HEK293 (cell line): ENCODE measurements around the gene STAM2.

Experiments
- CTCF ChIP-seq: fragments of 450-650 bp; formaldehyde crosslinking; IDR thresholded peaks from 2 replicates; pipeline ENCODE4 v1.5.1; 2016; ENCODE audit warnings: missing biosample characterization, missing genetic modification characterization
- KLF10 ChIP-seq: fragments of 450-650 bp; IDR thresholded peaks from 2 replicates; pipeline ENCODE4 v1.5.1; 2018; ENCODE audit warnings: missing biosample characterization, mild to moderate bottlenecking, missing genetic modification characterization
- KLF17 ChIP-seq: fragments of 450-650 bp; formaldehyde crosslinking; IDR thresholded peaks from 2 replicates; pipeline ENCODE4 v1.5.1; 2016; ENCODE audit warnings: missing biosample characterization, missing genetic modification characterization
- MEIS1 ChIP-seq: sonication (generic); formaldehyde crosslinking; IDR thresholded peaks from 2 replicates; pipeline ENCODE4 v1.8.1; 2022; ENCODE audit warnings: missing genetic modification reagents, mild to moderate bottlenecking, borderline replicate concordance
- REPIN1 ChIP-seq: fragments of 450-650 bp; formaldehyde crosslinking; IDR thresholded peaks from 2 replicates; pipeline ENCODE4 v1.5.1; 2017; ENCODE audit warnings: missing biosample characterization, missing genetic modification characterization, low read depth
- ZBTB1 ChIP-seq: fragments of 450-650 bp; formaldehyde crosslinking; IDR thresholded peaks from 2 replicates; pipeline ENCODE4 v1.5.1; 2016; ENCODE audit warnings: missing biosample characterization, missing genetic modification characterization
- ZBTB20 ChIP-seq: fragments of 450-650 bp; formaldehyde crosslinking; IDR thresholded peaks from 2 replicates; pipeline ENCODE4 v1.5.1; 2016; ENCODE audit warnings: missing biosample characterization, missing genetic modification characterization
- ZBTB8A ChIP-seq: fragments of 450-650 bp; formaldehyde crosslinking; IDR thresholded peaks from 2 replicates; pipeline ENCODE4 v1.5.1; 2016; ENCODE audit warnings: missing biosample characterization, missing genetic modification characterization
- ZNF621 ChIP-seq: fragments of 450-650 bp; formaldehyde crosslinking; IDR thresholded peaks from 2 replicates; pipeline ENCODE4 v1.5.1; 2017; ENCODE audit warnings: missing biosample characterization, missing genetic modification characterization
- ZNF785 ChIP-seq: fragments of 450-650 bp; formaldehyde crosslinking; IDR thresholded peaks from 2 replicates; pipeline ENCODE4 v1.5.1; 2016; ENCODE audit warnings: missing biosample characterization, missing genetic modification characterization

GRCh38 chr2:152114366-152114765, 61.2 kb downstream of the STAM2 start:
- TF ChIP-seq CTCF (tag by site-specific recombination) (no peak), REPIN1 (tag by site-specific recombination) (no peak), ZBTB1 (tag by site-specific recombination) (no peak), ZNF785 (no peak), ZBTB8A (tag by site-specific recombination) (no peak), KLF17 (tag by site-specific recombination) (no peak), ZNF621 (tag by site-specific recombination) (no peak), MEIS1 (no peak), KLF10 (tag by site-specific recombination) (no peak), ZBTB20 (tag by site-specific recombination) (no peak)
